ENCODE results near the gene TRMU.
"Not testable (repeated sequence)": the region's sequence is repeated elsewhere in the genome, so short reads cannot be mapped to it uniquely, and the experiment has no call there.

TRMU gene

DNA sequence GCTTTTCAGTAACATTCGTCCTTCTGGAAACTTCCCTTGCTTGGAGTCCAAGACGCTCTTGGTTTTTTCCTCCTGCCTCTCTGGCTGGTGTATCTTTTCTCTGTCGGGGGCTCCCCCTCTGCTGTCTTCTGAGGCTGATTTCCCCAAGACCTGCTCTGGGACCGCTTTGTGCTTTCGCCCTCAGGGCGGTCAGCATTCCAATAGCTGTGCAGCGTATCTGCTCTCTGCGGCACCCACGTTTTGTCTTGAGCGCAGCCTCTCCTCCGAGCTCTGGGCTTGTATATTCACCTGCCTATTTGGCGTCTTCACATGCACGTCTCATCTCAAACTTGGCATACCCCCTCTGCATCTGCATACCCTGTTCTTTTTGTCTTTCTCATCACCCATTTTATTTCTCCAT, 36.4 kb upstream of the TRMU start:
- no peak for DNase-seq

- no peak for DNase-seq
Measured at GRCh38 chr22:46300491-46300890, 35.0 kb upstream of the TRMU start.

DNA sequence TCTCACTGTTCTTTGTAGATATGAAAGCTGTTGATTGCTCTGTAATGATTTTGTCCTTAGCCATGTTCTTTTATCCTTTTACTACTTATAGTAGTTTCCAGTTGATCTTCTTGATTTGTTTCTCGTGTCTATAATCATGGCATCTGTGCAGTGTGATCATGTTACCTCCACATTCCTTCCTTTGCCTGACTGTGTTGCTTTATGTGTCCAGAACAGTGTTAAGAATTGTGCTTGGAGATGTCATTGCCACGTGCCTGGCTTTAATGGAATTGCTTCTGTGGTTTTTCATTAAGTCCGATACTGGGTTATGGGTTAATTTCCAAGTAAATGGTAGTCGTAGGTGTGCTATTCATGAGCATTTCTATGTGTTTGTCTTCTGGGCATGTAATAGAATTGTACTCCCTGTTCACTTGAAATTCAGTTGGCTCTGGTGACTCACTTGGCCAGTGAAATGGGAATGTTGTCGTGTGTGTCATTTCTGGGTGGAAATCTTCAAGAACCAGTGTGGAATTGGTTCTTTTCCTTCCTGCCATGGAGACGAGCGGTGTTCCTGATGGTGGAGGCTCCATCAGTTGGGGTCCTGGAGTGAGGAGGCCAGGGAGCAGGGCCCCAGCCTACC, 32.1 kb upstream of the TRMU start:
- DNase-seq: no peak

- DNase-seq: no peak
Measured at GRCh38 chr22:46308283-46308988, 27.1 kb upstream of the TRMU start.

DNA sequence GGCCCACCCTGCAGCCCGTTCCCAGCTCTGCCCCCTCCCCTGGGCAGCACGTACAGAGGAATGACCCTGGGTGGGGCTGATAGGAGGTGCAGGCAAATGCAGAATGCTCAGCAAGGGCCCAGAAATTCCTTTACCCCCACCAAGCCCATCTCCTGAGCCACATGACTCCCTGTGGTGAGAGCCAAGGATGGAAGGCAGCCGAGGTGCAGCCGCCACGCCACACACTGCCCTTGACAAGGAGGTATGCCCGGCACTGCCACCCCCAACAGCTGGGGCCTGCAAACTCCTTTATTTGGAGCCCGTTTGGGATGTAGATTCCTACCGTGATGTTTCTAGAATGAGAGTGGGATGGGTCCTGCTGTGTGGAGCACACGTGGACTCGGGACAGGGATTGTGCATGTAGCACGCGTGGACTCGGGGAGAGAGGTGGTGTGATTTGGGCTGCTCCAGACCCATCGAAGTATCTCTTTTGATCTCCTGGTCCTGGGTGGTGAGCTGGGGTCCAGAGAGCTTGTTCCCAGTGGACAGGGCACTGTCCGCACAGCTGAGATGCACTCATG, 25.9 kb upstream of the TRMU start:
- DNase-seq: no peak

DNA sequence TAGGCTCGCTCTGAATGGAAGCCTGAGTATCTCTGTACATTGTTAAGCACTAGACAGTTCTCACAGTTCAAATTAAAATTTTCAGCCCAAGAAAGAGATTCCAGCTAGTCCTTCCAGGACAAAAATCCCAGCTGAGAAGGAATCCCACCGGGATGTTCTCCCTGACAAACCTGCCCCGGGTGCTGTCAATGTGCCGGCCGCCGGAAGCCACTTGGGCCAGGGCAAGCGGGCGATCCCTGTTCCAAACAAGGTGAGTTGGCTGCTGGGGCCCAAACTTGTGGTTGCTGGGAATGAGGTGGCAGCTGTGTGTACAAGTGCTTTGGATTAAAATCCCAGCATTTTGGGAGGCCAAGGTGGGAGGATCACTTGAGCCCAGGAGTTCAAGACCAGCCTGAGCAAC, 23.5 kb upstream of the TRMU start:
- no peak for DNase-seq

DNA sequence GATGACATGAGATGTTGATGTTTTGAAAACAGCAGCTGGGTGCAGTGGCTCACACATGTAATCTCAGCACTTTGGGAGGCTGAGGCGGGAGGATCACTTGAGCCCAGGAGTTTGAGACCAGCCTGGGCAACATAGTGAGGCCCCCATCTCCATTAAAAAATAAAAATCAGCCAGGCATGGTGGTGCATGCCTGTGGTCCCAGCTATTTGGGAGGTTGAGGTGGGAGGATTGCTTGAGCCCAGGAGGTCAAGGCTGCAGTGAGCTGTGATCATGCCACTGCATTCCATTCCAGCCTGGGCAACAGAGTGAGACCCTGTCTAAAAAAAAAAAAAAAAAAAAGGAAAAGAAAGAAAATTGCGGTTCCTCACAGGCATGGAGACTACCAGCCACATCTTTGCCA, 22.7 kb upstream of the TRMU start:
- DNase-seq: not testable (repeated sequence)

DNA sequence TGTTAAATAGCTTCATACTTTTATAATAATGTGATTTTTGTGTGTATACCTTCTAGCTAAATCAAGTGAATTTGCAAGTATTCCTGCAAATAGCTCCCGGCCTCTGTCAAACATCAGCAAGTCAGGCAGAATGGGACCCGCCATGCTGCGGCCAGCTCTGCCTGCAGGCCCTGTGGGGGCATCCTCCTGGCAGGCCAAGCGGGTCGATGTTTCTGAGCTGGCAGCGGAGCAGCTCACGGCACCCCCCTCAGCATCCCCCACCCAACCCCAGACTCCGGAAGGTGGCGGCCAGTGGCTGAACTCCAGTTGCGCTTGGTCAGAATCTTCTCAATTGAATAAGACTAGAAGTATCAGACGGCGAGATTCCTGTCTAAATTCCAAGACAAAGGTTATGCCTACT, 19.5 kb upstream of the TRMU start:
- DNase-seq: no peak

GRCh38 chr22:46317646-46318045, 17.9 kb upstream of the TRMU start:
- DNase-seq: no peak

DNA sequence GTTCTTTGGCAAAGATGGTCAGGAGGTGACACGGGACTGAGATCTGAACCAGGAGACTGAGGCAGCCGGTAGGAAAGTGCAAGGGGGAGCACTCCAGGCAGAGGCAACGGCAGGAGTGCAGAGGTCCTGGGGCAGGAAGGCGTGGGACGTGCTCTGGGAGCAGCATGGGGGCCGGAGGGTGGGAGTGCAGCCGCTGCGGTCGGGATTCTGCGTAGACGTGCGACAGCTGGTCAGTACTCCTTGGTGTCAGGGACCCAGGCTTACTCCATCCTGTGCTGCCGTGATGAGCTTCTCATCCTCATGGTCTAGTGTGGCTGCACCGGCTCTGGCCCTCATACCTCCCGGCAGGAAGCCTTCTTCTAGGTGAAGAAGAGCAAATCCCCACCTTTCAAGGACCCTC, 16.9 kb upstream of the TRMU start:
- DNase-seq: no peak

DNA sequence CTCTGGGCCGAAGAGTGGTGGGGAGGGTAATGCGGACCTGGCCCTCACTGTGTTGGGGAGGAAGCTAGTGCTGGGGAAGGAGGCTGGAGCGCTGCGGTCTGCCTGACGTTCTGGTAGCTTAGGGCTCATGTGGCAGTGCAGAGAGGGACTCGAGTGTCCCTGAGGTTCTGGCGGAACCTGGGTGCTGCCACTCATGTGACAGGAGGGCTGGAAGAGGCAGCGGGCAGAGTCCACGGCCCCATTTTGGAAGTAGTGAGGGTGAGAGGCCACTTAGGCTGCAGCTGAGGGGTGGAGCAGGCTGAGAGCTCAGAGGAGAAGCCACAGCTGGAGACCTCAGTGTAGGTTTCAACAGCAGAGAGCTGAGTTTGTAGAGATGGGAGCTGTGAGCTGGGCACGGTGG, 16.2 kb upstream of the TRMU start:
- no peak for DNase-seq

GRCh38 chr22:46320166-46320710, 15.3 kb upstream of the TRMU start:
- no peak for DNase-seq

DNA sequence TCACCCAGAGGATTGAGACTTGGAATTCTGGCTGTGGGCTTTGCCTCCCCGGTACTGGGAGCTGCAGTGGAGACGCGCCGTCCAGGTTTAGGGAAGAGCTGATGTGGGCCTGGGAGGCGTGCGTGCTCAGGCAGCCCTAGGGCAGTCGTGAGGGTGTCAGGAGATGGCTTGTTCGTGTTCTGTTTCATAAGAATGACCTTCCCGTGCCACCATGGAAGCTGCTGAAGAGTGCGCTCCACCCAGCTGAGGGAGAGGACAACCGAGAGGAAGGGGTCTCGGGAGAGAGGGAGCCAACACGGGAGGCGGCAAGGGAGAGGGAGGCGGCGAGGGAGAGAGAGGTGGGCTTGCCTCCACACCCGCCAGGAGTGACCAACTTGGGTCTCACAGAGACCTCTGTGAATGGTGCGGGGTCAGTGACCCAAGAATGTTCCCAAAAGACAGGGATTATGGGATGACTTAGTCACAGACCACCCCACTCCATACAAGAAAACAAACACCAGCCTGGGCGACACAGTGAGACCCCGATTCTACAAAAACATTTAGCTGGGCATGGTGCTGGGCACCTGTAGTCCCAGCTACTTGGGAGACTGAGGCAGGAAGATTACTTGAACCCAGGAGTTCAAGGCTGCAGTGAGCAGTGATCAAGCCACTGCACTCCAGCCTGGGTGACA, 14.7 kb upstream of the TRMU start:
- DNase-seq: no peak

GRCh38 chr22:46322711-46323110, 12.8 kb upstream of the TRMU start:
- no peak for DNase-seq

GRCh38 chr22:46323162-46323561, 12.4 kb upstream of the TRMU start:
- no peak for DNase-seq

DNA sequence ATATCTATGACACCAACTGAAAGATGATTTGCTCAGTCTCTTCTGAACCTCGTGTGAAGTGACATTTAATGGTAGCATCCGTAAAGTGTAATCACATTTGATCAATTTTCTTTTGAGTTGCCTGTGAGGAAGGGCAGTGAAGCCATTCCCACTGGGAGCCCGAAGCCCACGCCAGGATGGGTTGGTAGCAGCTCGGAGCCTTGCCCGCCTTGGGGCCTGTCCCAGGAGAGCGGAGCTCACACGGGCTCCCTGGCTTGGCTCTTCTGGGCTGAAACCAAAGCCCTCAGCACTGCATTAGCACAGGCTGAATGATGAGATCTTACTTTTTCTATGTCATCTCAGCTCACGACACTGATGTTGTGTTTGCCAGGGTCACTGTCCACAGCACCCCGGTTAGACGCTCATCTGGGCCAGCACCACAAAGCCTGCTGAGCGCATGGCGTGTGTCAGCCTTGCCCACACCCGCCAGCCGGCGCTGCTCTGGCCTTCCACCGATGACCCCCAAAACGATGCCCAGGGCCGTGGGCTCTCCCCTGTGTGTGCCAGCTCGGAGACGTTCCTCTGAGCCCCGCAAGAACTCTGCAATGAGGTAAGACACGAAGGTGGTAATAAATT, 9.3 kb upstream of the TRMU start:
- no peak for DNase-seq

- no peak for DNase-seq
Measured at GRCh38 chr22:46327691-46328465, 7.6 kb upstream of the TRMU start.

GRCh38 chr22:46328797-46329196, 6.7 kb upstream of the TRMU start:
- DNase-seq: no peak

- no peak for DNase-seq
Measured at GRCh38 chr22:46329616-46330015, 5.9 kb upstream of the TRMU start.

GRCh38 chr22:46330426-46330825, 5.1 kb upstream of the TRMU start:
- DNase-seq: no peak

GRCh38 chr22:46331496-46331895, 4.0 kb upstream of the TRMU start:
- DNase-seq: no peak

Measured in amygdala (tissue), 56 donors.